Body of pancreas (tissue), 4 donors: Measurements from ENCODE around the gene EIF2B1. TPM values are rescaled to one million over a fixed set of nuclear protein-coding genes. Genes with fewer than 3 reads are reported as not detected.

Experiments used
- ATAC-seq: fragments of 150-250 bp; one replicate; pipeline ENCODE4 v1.9.1; 2016
- DNase-seq, 4 donors: peaks; one replicate each; pipeline ENCODE4 v3.0.0-alpha.2; 2019
- H3K27ac ChIP-seq, 4 donors: fragments of 200-600 bp; sonication (generic); 1 replicate in 3 of 4; 2 replicates in 1 of 4; pipeline versions ENCODE4 v1.5.1 to v1.6.1; 2016 to 2019; ENCODE audit warnings: mild to moderate bottlenecking in 1 of 4, mixed read lengths in 1 of 4, moderate library complexity in 1 of 4
- H3K27me3 ChIP-seq, 2 donors: fragments of 200-600 bp; sonication (generic); one replicate each; pipeline ENCODE4 v1.6.0; 2016; ENCODE audit warnings: mild to moderate bottlenecking in 1 of 2
- H3K36me3 ChIP-seq, 2 donors: fragments of 200-600 bp; sonication (generic); replicated peaks in 1 of 2; 2 replicates each; pipeline ENCODE4 v1.5.1; 2016; ENCODE audit warnings: low read depth in 2 of 2; ENCODE audit not compliant: insufficient read depth in 1 of 2
- H3K4me1 ChIP-seq: fragments of 200-600 bp; sonication (generic); one replicate; pipeline ENCODE4 v1.6.0; 2016
- H3K4me3 ChIP-seq, 2 donors: fragments of 200-600 bp; sonication (generic); 1 replicate in 1 of 2; 2 replicates in 1 of 2; pipeline ENCODE4 v1.5.1; 2016 to 2019
- H3K9me3 ChIP-seq, 3 donors: fragments of 200-600 bp; sonication (generic); 1 replicate in 2 of 3; 2 replicates in 1 of 3; pipeline ENCODE4 v1.5.1; 2016
- POLR2A ChIP-seq, 3 donors: fragments of 450-650 bp; IDR thresholded peaks; one replicate each; pipeline ENCODE4 v1.6.1; 2016; ENCODE audit warnings: antibody characterized with exemption in 3 of 3, mild to moderate bottlenecking in 2 of 3
- WGBS, 2 donors: methylation state at CpG; one replicate each; pipeline ENCODE4 v1.1.5; 2017; 5-methylcytosine and 5-hydroxymethylcytosine counted together
- intact Hi-C: fragments of 100-400 bp; cut with DNase I; formaldehyde crosslinking; loops from one replicate; pipeline ENCODE4 v1.15.1; 2023
- total RNA-seq, 2 donors: library from RNA; depleted of rRNA; stranded (reverse); fragments of >200 nt; gene quantifications; one replicate each; pipeline ENCODE4 v1.1.0, GENCODE V29; 2016
- TF ChIP-seq, protein P1 (sequence below), 7 experiments: fragments of 450-650 bp in 4 of 7; fragments of 200-600 bp in 3 of 7; sonication (generic) in 3 of 7; IDR thresholded peaks; one replicate each; pipeline ENCODE4 v1.5.1; 2016 to 2019; ENCODE audit warnings: antibody characterized with exemption in 7 of 7

EIF2B1 gene
- total RNA-seq, 2 donors from 2014 or later = 58.9 to 182 TPM

DNA sequence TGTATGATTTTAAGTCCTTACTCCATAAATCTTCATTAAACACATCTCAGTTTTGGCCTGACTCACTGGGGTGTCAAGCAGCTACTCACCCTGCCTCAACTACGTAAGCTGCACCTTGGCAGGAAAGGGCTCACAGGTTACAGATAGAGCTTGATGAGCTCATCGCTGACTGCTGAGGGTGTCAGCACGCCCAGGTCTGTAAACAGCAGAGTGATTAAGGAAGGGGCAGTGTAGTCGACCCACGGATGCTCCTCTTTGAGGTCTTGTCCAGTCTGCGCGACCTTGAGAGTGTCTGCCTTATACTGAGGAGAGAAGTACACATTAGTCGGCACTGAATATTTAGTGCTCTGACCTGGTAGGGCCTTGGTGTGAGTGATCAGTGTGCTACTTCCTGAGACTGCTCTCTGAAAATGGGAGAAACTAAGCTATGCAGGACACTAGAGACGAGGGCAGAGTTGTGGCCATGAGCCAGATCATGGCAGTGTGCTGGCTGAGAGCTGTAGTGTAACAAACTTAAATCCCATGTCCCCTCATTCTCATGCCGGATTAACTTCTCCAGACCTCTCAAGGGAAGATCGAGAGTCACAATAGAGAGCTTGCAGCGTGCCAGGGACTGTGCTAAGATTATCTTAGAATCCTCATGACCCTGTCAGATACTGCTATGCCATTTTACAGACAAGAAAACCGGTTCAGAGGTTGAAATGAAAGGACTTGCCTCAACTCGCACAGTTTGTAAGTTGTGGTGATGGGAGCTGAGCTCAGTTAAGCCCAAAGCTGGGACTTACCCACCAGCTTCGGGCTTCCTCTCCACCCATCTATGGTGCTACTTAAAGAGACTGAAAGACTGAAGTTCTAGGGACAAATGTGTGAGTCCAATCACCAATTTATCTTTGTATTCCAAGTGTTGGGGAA lies 11.6 kb downstream of the EIF2B1 start:
- Histone ChIP-seq H3K9me3 (no peaks in the 10 kb centered on the region), H3K27ac (no peak overlapping the region), H3K4me3 (no peak overlapping the region), H3K27me3 (no peaks in the 10 kb centered on the region), H3K36me3 (peaks cover 20 to 57% of the 10 kb centered on the region in 2 donors), H3K4me1 (no peaks in the 10 kb centered on the region)
- DNase-seq = no peak
- ATAC-seq = no peak
- TF ChIP-seq, protein P1, sequence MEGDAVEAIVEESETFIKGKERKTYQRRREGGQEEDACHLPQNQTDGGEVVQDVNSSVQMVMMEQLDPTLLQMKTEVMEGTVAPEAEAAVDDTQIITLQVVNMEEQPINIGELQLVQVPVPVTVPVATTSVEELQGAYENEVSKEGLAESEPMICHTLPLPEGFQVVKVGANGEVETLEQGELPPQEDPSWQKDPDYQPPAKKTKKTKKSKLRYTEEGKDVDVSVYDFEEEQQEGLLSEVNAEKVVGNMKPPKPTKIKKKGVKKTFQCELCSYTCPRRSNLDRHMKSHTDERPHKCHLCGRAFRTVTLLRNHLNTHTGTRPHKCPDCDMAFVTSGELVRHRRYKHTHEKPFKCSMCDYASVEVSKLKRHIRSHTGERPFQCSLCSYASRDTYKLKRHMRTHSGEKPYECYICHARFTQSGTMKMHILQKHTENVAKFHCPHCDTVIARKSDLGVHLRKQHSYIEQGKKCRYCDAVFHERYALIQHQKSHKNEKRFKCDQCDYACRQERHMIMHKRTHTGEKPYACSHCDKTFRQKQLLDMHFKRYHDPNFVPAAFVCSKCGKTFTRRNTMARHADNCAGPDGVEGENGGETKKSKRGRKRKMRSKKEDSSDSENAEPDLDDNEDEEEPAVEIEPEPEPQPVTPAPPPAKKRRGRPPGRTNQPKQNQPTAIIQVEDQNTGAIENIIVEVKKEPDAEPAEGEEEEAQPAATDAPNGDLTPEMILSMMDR (IDR thresholded peaks at IDR 0.05) = no peak
- no peak for TF ChIP-seq POLR2A (IDR thresholded peaks at IDR 0.05)
- intact Hi-C loops = no loop called here
- WGBS, 2 donors = 75 to 80% methylated on average over 12 to 15 of the region's 15 CpGs

DNA sequence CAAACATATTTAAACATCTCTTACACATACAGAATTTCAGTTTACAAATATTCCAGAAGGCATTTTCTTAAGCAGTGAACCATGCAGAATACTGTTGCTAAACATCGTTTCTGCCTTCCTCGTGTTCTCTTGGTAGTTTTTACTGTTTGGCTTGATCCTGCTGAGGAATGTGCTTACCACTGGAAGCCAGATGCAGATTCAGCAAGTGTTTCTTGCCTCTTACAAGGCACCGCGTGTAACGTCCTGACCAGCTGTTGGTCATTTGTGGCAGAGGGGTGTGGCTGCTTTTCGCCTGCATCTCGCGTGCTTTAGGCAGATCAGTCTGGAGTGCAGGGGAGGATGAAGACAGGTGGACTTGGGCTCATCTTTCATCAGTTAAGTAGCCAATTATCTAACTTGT lies 12.4 kb downstream of the EIF2B1 start:
- WGBS, 2 donors = 82 to 84% methylated on average over 8 of the region's 8 CpGs
- no peak for DNase-seq
- intact Hi-C loops = no loop called here
- no peak for ATAC-seq
- Histone ChIP-seq H3K27me3 (no peaks in the 10 kb centered on the region), H3K36me3 (peaks cover 20 to 56% of the 10 kb centered on the region in 2 donors), H3K4me3 (no peak overlapping the region), H3K27ac (no peak overlapping the region), H3K9me3 (no peaks in the 10 kb centered on the region), H3K4me1 (no peaks in the 10 kb centered on the region)
- TF ChIP-seq, protein P1 (IDR thresholded peaks at IDR 0.05) = no peak
- no peak for TF ChIP-seq POLR2A (IDR thresholded peaks at IDR 0.05)

DNA sequence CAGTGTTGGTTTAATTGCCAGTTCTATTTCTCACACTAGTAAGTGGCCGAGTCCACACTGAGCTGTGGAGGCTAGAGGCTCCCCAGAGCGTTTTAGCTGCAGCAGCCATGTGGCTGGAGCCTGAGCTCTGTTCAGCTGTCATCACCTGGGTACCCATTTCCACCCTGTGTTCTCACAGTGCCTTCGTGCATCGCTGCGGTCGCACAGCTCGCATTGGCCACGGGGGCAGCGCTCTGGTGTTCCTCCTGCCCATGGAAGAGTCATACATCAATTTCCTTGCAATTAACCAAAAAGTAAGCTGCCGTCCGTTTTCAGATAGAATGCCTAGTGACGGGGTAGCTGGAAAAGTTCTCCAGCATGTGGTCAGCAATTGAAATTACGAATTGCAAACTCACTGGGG lies 15.9 kb downstream of the EIF2B1 start:
- Histone ChIP-seq H3K4me3 (no peak overlapping the region), H3K4me1 (no peaks in the 10 kb centered on the region), H3K9me3 (no peaks in the 10 kb centered on the region), H3K27me3 (no peaks in the 10 kb centered on the region), H3K36me3 (peaks cover 20 to 64% of the 10 kb centered on the region in 2 donors), H3K27ac (no peak overlapping the region)
- ATAC-seq (no peak), DNase-seq (no peak)
- TF ChIP-seq, protein P1 (IDR thresholded peaks at IDR 0.05) = no peak
- no peak for TF ChIP-seq POLR2A (IDR thresholded peaks at IDR 0.05)
- intact Hi-C loops = no loop called here
- WGBS, 2 donors = 87 to 98% methylated on average over 5 to 13 of the region's 13 CpGs

DNA sequence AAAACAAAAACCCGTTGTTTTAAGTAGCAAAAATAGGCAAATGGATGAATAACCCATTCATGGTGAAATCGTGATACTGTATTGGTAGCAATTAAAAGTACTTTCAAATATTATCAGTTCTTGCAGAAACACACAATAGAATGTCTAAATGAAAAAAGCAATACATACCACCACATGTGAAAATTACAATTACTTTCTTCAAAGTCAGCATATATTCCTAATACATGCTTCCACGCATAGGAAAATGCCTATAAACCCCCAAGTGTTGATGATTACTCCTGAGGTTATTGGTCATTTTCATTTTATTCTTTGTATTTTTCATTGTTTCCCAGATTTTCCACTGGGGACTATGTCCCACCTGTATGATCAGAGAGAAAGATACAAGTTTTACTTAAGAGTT lies 16.3 kb downstream of the EIF2B1 start:
- DNase-seq = no peak
- Histone ChIP-seq H3K4me1 (no peaks in the 10 kb centered on the region), H3K9me3 (no peaks in the 10 kb centered on the region), H3K27ac (no peak overlapping the region), H3K4me3 (no peak overlapping the region), H3K27me3 (no peaks in the 10 kb centered on the region), H3K36me3 (peaks cover 18 to 63% of the 10 kb centered on the region in 2 donors)
- intact Hi-C loops = no loop called here
- no peak for ATAC-seq
- TF ChIP-seq, protein P1 (IDR thresholded peaks at IDR 0.05) = no peak
- no peak for TF ChIP-seq POLR2A (IDR thresholded peaks at IDR 0.05)
- WGBS, 2 donors = 68 to 75% methylated on average over 3 of the region's 3 CpGs
